ENCODE results near the gene SGIP1. TPM values are rescaled to one million over a fixed set of nuclear protein-coding genes. Genes with fewer than 3 reads are reported as not detected.

The SGIP1 gene
- total RNA-seq, 2 donors from 2014 or later = 3.8 to 9.4 TPM

- Histone ChIP-seq H3K27me3 (ENCODE audit: control insufficient read depth, insufficient read depth, low read length, poor library complexity, severe bottlenecking) (no peaks in the 10 kb centered on the region), H3K4me3 (ENCODE audit: low read length) (no peak overlapping the region), H3K27ac (ENCODE audit: low read depth, low read length) (peak overlapping the region; percentile 21), H3K36me3 (ENCODE audit: control insufficient read depth, insufficient read depth, low read length) (no peaks in the 10 kb centered on the region), H3K9ac (ENCODE audit: extremely low read depth, low read length, poor library complexity, severe bottlenecking) (no peak overlapping the region), H3K4me1 (ENCODE audit: control insufficient read depth, insufficient read depth, low read length) (no peaks in the 10 kb centered on the region), H3K9me3 (ENCODE audit: control insufficient read depth, low read length) (no peaks in the 10 kb centered on the region)
- Mint-ChIP-seq H3K4me1 (no peaks in the 10 kb centered on the region), H3K36me3 (ENCODE audit: low read depth) (no peaks in the 10 kb centered on the region), H3K9me3 (no peaks in the 10 kb centered on the region), H3K27ac (no peak overlapping the region), H3K27me3 (ENCODE audit: insufficient read depth) (no peaks in the 10 kb centered on the region), H3K4me3 (no peak overlapping the region)
- TF ChIP-seq CTCF (conservative IDR thresholded peaks at IDR 0.05) = no peak
- no peak for DNase-seq
- 95 to 100% methylated on average over 1 to 5 of the region's 5 CpGs for WGBS, 2 experiments (ENCODE audit: insufficient coverage in 1 of 2, insufficient read length in 1 of 2)
Observed at GRCh38 chr1:66705110-66705509, 171.2 kb downstream of the SGIP1 start.

GRCh38 chr1:66711420-66711819, 177.5 kb downstream of the SGIP1 start:
- no peaks in the 10 kb centered on the region for H3K9me3 ChIP-seq (ENCODE audit: control insufficient read depth, low read length)
- no peaks in the 10 kb centered on the region for H3K9me3 Mint-ChIP-seq
- H3K9ac ChIP-seq (ENCODE audit: extremely low read depth, low read length, poor library complexity, severe bottlenecking) = no peak overlapping the region
- H3K4me1 ChIP-seq (ENCODE audit: control insufficient read depth, insufficient read depth, low read length) = no peaks in the 10 kb centered on the region
- no peak overlapping the region for H3K27ac ChIP-seq (ENCODE audit: low read depth, low read length)
- TF ChIP-seq CTCF (conservative IDR thresholded peaks at IDR 0.05) = peak; percentile 64
- no peak overlapping the region for H3K4me3 Mint-ChIP-seq
- no peaks in the 10 kb centered on the region for H3K36me3 ChIP-seq (ENCODE audit: control insufficient read depth, insufficient read depth, low read length)
- H3K4me3 ChIP-seq (ENCODE audit: low read length) = no peak overlapping the region
- H3K27me3 Mint-ChIP-seq (ENCODE audit: insufficient read depth) = no peaks in the 10 kb centered on the region
- peak; percentile 47 for DNase-seq
- no peak overlapping the region for H3K27ac Mint-ChIP-seq
- no peaks in the 10 kb centered on the region for H3K36me3 Mint-ChIP-seq (ENCODE audit: low read depth)
- WGBS, 2 experiments (ENCODE audit: insufficient coverage in 1 of 2, insufficient read length in 1 of 2) = 0 to 29% methylated on average over 1 to 2 of the region's 2 CpGs
- H3K27me3 ChIP-seq (ENCODE audit: control insufficient read depth, insufficient read depth, low read length, poor library complexity, severe bottlenecking) = no peaks in the 10 kb centered on the region
- peaks cover 5% of the 10 kb centered on the region for H3K4me1 Mint-ChIP-seq

- Mint-ChIP-seq H3K4me3 (no peak overlapping the region), H3K9me3 (no peaks in the 10 kb centered on the region), H3K27ac (no peak overlapping the region), H3K4me1 (peaks cover 5% of the 10 kb centered on the region), H3K36me3 (ENCODE audit: low read depth) (no peaks in the 10 kb centered on the region), H3K27me3 (ENCODE audit: insufficient read depth) (no peaks in the 10 kb centered on the region)
- WGBS, 2 experiments (ENCODE audit: insufficient coverage in 1 of 2, insufficient read length in 1 of 2) = 40 to 44% methylated on average over 1 to 2 of the region's 2 CpGs
- Histone ChIP-seq H3K4me1 (ENCODE audit: control insufficient read depth, insufficient read depth, low read length) (no peaks in the 10 kb centered on the region), H3K27ac (ENCODE audit: low read depth, low read length) (no peak overlapping the region), H3K4me3 (ENCODE audit: low read length) (no peak overlapping the region), H3K27me3 (ENCODE audit: control insufficient read depth, insufficient read depth, low read length, poor library complexity, severe bottlenecking) (no peaks in the 10 kb centered on the region), H3K36me3 (ENCODE audit: control insufficient read depth, insufficient read depth, low read length) (no peaks in the 10 kb centered on the region), H3K9ac (ENCODE audit: extremely low read depth, low read length, poor library complexity, severe bottlenecking) (no peak overlapping the region), H3K9me3 (ENCODE audit: control insufficient read depth, low read length) (no peaks in the 10 kb centered on the region)
- no peak for TF ChIP-seq CTCF (conservative IDR thresholded peaks at IDR 0.05)
- peak; percentile 58 for DNase-seq
Observed at GRCh38 chr1:66712839-66713238, 178.9 kb downstream of the SGIP1 start.

Measured in endodermal cell (in vitro differentiated cells).